GM12872 (cell line): ENCODE data around the gene CARMIL3.

Source experiments
- TF ChIP-seq, protein P1 (sequence below): IDR thresholded peaks from 3 replicates; pipeline ENCODE4 v1.5.1; 2011; ENCODE audit warnings: low read depth, mild to moderate bottlenecking, low read length, moderate library complexity; ENCODE audit not compliant: insufficient read depth

Gene CARMIL3

DNA sequence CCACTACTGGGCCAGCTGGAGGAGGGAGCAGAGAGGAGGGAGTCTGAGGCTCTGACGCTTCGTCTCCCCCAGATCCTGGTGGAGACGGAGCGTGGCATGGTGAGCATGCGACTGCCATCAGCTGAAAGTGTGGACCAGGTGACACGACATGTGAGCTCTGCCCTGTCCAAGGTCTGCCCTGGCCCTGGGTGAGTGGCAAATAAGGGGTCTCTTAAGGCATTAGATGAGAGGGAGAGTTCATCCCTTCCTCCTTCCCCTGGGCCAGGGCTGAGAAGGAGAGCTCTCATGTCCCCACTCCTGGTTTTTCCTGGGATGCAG is 2.5 kb downstream of the CARMIL3 start:
- TF ChIP-seq, protein P1, sequence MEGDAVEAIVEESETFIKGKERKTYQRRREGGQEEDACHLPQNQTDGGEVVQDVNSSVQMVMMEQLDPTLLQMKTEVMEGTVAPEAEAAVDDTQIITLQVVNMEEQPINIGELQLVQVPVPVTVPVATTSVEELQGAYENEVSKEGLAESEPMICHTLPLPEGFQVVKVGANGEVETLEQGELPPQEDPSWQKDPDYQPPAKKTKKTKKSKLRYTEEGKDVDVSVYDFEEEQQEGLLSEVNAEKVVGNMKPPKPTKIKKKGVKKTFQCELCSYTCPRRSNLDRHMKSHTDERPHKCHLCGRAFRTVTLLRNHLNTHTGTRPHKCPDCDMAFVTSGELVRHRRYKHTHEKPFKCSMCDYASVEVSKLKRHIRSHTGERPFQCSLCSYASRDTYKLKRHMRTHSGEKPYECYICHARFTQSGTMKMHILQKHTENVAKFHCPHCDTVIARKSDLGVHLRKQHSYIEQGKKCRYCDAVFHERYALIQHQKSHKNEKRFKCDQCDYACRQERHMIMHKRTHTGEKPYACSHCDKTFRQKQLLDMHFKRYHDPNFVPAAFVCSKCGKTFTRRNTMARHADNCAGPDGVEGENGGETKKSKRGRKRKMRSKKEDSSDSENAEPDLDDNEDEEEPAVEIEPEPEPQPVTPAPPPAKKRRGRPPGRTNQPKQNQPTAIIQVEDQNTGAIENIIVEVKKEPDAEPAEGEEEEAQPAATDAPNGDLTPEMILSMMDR = no peak

DNA sequence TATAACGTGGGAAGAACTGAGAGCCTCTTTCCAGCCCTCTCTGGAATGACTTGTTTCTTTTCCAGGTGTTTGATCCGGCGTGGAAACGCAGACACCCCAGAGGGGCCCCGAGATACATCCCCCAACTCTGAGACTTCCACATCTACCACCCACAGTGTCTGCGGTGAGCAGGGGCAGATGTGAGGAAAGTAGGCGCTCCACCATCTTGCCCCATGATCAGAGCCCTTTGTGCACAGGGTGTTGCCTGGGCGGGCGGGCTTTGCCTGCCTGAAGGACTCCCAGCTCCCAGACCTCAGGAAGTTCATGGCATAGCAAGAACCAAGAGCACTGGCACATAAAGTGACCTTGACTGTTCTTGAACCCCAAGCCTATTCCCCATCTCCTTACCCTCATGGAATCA is 2.8 kb downstream of the CARMIL3 start:
- TF ChIP-seq, protein P1 = no peak

DNA sequence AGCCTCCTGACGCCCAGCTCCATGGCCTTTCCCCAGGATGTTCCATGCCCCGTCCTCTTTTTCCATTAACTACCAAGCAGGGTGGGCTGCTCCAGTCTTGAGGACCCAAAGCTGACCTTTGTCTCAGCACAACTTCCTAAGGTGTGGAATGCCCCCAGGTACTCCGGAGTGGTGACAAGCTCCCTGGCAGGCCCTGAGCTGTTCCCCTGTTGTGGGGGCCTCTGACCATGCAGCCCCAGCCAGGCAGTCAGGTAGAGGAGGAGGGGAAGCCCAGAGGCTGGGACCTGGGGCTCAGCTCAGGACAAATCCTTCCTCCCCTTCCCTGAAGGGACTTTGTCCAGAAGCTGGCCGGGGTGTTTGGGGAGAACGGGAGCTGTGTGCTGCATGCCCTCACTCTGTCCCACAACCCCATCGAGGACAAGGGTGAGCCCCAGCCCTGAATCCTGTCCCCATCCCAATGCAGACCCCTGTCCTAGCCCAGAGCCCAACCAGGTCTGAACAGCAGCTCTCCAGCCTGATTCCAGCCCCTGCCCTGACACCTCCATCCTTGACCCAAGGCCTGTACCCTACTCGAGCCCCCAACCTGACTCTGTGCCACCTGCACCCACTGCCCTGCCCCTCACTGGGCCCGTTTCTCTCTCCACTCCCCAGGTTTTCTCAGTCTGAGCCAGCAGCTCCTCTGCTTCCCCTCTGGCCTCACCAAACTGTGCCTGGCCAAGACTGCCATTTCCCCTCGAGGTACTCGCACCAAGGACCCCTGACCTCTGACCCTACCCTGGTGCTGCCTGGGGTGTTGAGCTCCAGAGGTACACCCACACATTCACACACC is 4.4 kb downstream of the CARMIL3 start:
- TF ChIP-seq, protein P1 = no peak

DNA sequence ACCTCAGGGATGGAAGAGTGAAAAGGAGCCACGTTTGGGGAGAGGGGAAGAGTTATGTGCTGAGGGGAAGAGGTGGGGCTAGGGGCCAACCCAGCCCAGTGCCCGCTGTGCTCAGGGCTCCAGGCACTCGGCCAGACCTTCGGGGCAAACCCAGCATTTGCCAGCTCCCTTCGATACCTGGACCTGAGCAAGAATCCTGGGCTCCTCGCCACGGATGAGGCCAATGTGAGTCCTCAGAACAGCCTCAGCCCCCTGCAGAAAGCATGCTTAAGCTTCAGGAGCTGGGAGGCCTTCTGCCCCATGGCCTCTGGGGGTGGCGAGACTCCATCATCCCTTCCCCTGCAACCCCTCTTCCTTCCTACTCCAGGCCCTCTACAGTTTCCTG is 5.0 kb downstream of the CARMIL3 start:
- TF ChIP-seq, protein P1 = no peak

DNA sequence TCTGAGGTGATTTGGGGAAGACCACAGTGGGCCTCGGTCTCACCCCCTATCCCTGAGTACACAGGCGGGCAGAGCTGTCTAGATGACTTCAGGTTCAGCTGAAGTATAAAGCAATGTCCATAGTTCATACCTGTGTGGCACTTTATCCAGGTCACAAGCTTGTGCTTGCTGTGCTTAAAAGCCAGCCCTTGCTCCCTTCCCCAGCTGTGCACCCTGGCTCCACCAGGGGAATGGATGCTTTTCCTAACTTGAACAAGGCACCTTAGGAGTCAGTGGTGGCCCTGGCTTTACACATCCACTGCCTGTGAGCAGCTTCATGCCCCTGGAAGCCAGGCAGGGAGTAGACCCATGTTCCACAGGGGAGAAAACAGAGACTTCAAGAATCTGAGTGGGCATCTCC is 5.5 kb downstream of the CARMIL3 start:
- TF ChIP-seq, protein P1 = no peak

DNA sequence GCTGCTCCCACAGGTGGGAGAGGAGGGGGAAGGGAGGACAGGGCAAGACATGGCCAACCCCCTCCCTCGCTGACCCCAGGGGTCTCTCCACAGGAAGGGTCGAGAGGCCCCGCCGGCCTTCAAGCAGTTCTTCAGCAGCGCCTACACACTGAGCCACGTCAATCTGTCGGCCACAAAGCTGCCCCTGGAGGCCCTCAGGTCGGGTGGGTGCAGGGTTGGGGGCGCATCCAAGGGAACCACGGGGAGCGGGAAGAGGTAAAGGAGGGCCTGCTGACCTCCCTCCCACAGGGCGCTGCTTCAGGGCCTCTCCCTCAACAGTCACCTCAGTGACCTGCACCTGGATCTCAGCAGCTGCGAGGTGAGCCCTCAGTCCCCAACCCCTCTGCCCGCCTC is 6.1 kb downstream of the CARMIL3 start:
- TF ChIP-seq, protein P1 = no peak

DNA sequence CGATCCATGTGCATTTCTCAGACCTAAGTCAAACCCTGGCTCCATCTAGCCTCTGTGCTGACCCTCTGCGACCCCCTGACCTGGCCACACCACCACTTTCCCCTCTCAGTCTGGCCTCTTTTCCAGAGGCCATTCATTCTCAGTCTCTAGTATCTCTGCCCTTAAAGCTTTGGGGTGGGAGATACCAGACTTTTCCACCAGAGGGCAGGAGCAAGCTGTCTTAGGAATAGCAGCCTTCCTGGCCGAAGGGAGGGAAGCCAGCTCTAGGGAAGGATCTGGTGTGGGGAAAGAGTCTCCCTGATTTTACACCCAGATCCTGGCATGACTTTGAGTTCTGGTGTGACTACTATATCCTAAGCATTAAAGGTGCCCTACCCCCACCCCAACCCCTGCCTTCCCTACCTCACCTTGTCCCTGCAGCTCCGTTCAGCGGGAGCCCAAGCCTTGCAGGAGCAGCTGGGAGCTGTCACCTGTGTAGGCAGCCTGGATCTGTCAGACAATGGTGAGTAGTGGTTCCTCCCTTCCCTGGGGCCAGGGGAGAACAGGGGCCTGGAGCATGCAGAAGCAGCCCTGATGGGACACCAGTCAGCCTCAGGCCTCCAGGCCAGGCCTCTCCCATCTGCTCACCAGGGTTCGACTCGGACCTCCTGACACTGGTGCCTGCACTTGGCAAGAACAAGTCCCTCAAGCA is 6.6 kb downstream of the CARMIL3 start:
- TF ChIP-seq, protein P1 = peak; percentile 84
